Spleen (tissue), 11 donors: ENCODE data around the gene MLH3. TPM values are rescaled to one million over a fixed set of nuclear protein-coding genes. Genes with fewer than 3 reads are reported as not detected.

Experiments
- DNase-seq: peaks from one replicate; pipeline ENCODE4 v3.0.0-alpha.2; 2020
- H3K27ac ChIP-seq, 8 donors: fragments of 200-600 bp; sonication (generic) in 7 of 8; 1 replicate in 4 of 8; 2 replicates in 4 of 8; pipeline versions ENCODE4 v1.5.0 to v1.8.0; 2016 to 2021; ENCODE audit warnings: inconsistent platforms in 4 of 8, mild to moderate bottlenecking in 4 of 8, moderate library complexity in 1 of 8
- H3K27me3 ChIP-seq, 7 donors: fragments of 200-600 bp; sonication (generic) in 6 of 7; replicated peaks in 1 of 7; 1 replicate in 4 of 7; 2 replicates in 3 of 7; pipeline versions ENCODE4 v1.5.0 to v1.8.0; 2016 to 2021; ENCODE audit warnings: inconsistent platforms in 3 of 7, mild to moderate bottlenecking in 1 of 7
- H3K36me3 ChIP-seq, 6 donors: fragments of 200-600 bp; sonication (generic) in 5 of 6; 1 replicate in 4 of 6; 2 replicates in 2 of 6; pipeline versions ENCODE4 v1.5.0 to v1.8.0; 2016 to 2021; ENCODE audit warnings: inconsistent platforms in 2 of 6
- H3K4me1 ChIP-seq, 6 donors: fragments of 200-600 bp; sonication (generic) in 5 of 6; 1 replicate in 3 of 6; 2 replicates in 3 of 6; pipeline versions ENCODE4 v1.5.0 to v1.8.0; 2016 to 2021; ENCODE audit warnings: inconsistent platforms in 3 of 6
- H3K4me3 ChIP-seq, 8 donors: fragments of 200-600 bp; sonication (generic) in 7 of 8; 1 replicate in 4 of 8; 2 replicates in 4 of 8; pipeline versions ENCODE4 v1.5.0 to v1.8.0; 2016 to 2021; ENCODE audit warnings: inconsistent platforms in 4 of 8, mild to moderate bottlenecking in 4 of 8, moderate library complexity in 2 of 8
- H3K9me3 ChIP-seq, 8 donors: fragments of 200-600 bp; sonication (generic) in 7 of 8; 1 replicate in 4 of 8; 2 replicates in 4 of 8; pipeline versions ENCODE4 v1.5.0 to v1.8.0; 2016 to 2021; ENCODE audit warnings: inconsistent platforms in 4 of 8
- POLR2A ChIP-seq, 3 donors: fragments of 450-650 bp; IDR thresholded peaks; one replicate each; pipeline ENCODE4 v1.5.1; 2017; ENCODE audit warnings: antibody characterized with exemption in 3 of 3, mild to moderate bottlenecking in 1 of 3
- POLR2AphosphoS5 ChIP-seq, 3 donors: sonication (generic); formaldehyde crosslinking; IDR thresholded peaks; one replicate each; pipeline ENCODE4 v1.5.1; 2017; ENCODE audit warnings: antibody characterized with exemption in 3 of 3
- WGBS, 5 donors: extraction: QIAGEN DNeasy Blood & Tissue Kit in 3 of 5; methylation state at CpG; one replicate each; pipeline versions ENCODE4 v1.1.5 to v1.1.7; 2013 to 2018; 5-methylcytosine and 5-hydroxymethylcytosine counted together
- intact Hi-C: fragments of 100-400 bp; cut with DNase I; formaldehyde crosslinking; loops from one replicate; pipeline ENCODE4 v1.15.0; 2023; ENCODE audit warnings: low total_unique reads
- polyA plus RNA-seq, 3 donors: library from polyadenylated mRNA; stranded (reverse); fragments of 200-250 nt; gene quantifications; one replicate each; pipeline ENCODE4 v1.2.1, GENCODE V29; 2013
- total RNA-seq, 7 donors: library from RNA; depleted of rRNA in 3 of 7; stranded (reverse); fragments of >200 nt in 3 of 7; fragmentation: NEBNext Ultra II Directional in 4 of 7; extraction: Animal tissue kit (Norgen Biotek cat#: 25700) in 4 of 7; gene quantifications; one replicate each; pipeline versions ENCODE4 v1.1.0 to v1.2.1, GENCODE V29; 2016 to 2021
- TF ChIP-seq, protein P1 (sequence below), 11 experiments: fragments of 200-600 bp in 7 of 11; fragments of 450-650 bp in 4 of 11; sonication (generic) in 4 of 11; IDR thresholded peaks in 8 of 11; conservative IDR thresholded peaks in 3 of 11; 1 replicate in 7 of 11; 2 replicates in 4 of 11; pipeline versions ENCODE4 v1.4.0 to v1.8.0; 2016 to 2021; ENCODE audit warnings: antibody characterized with exemption in 11 of 11, inconsistent platforms in 4 of 11, mild to moderate bottlenecking in 1 of 11
- donor health status: healthy with polysubstance abuse.
- donor health status: DM: no; HTN: no; CAD: no; lungs with moderate emphysema.
- donor health status: DM: no; HTN: no; CAD: no.
- donor health status: Bipolar disorder and iron deficiency.
- donor health status: healthy.
- donor health status: DM: no; HTN: no; CAD: no.
- donor health status: DM: yes; HTN: yes; CAD: no.

The MLH3 gene
- total and polyA plus RNA-seq, 10 donors: 14.8 to 37.7 (median 28.6) TPM

DNA sequence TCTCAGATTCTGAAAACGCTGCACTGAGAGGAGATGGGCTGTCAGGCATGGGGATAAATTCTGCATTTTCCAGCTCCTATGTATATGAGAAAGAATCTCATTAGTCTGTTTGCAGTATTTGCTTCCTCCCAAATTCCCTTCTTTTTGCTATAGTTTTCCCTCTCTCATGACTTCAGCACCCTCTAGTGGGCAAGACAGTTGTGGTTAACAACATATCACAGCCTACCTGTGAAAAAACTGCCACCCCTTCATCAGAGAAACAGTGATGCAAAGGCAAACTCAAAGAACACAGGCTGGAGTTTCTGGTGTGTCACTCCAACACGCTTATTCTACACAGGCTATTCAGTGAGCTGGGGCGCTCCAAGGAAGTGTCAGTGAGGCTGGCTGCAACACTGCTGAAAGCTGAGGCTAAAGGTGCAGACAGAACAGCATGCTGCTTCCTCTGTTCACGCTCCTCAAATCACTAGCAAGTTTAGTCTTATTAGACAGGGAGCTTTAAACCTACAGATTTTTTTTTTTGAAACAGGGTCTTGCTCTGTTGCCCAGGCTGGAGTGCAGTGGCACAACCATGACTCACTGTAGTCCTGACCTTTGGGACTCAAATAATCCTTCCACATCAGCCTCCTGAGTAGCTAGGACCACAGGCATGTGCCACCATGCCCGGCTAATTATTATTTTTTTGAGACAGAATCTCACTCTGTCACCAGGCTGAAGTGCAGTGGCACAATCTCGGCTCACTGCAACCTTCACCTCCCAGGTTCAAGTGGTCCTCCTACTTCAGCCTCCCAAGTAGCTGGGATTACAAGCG, 37.5 kb upstream of the MLH3 start:
- Histone ChIP-seq H3K27me3 (no peaks in the 10 kb centered on the region), H3K4me1 (no peaks in the 10 kb centered on the region), H3K9me3 (no peaks in the 10 kb centered on the region), H3K27ac (no peak overlapping the region), H3K4me3 (no peak overlapping the region), H3K36me3 (peaks cover 0 to 100% (median 88%) of the 10 kb centered on the region in 6 donors)
- 76 to 83% (median 83%) methylated on average over 7 of the region's 7 CpGs for WGBS, 5 donors
- no peak for DNase-seq
- intact Hi-C loops: loop anchor here (10.0 kb wide), 2 partner anchors 144 to 224 kb away; no protein-coding TSS in a partner anchor
- TF ChIP-seq POLR2AphosphoS5 (IDR thresholded peaks at IDR 0.05) (no peak), POLR2A (IDR thresholded peaks at IDR 0.05) (no peak)
- TF ChIP-seq, protein P1, sequence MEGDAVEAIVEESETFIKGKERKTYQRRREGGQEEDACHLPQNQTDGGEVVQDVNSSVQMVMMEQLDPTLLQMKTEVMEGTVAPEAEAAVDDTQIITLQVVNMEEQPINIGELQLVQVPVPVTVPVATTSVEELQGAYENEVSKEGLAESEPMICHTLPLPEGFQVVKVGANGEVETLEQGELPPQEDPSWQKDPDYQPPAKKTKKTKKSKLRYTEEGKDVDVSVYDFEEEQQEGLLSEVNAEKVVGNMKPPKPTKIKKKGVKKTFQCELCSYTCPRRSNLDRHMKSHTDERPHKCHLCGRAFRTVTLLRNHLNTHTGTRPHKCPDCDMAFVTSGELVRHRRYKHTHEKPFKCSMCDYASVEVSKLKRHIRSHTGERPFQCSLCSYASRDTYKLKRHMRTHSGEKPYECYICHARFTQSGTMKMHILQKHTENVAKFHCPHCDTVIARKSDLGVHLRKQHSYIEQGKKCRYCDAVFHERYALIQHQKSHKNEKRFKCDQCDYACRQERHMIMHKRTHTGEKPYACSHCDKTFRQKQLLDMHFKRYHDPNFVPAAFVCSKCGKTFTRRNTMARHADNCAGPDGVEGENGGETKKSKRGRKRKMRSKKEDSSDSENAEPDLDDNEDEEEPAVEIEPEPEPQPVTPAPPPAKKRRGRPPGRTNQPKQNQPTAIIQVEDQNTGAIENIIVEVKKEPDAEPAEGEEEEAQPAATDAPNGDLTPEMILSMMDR (IDR thresholded peaks at IDR 0.05 in 8 of 11, conservative IDR thresholded peaks at IDR 0.05 in 3 of 11): peak in 10 of 11 experiments; percentile 25 to 82 (median 64)

DNA sequence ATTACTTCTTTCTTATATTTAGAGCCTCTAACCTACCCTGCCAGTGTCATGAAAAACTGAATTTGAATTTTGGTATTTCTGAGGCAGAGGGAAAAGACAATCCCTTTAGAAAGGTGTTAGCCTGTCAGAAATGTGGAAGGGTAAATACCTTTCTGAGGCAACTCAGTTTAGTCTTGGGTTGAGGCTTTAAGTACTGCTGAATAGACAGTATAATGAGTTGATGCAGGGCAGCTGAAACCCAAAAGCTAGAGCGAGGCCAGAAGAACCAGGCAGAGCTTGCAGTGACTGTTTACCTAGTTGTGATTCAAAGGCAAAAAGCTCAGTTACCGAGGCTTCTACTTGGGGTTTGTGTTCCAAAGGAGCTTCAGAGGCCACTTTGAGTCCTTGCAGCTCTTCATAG, 36.9 kb upstream of the MLH3 start:
- H3K4me3 ChIP-seq: no peak overlapping the region
- intact Hi-C loops: loop anchor here (10.0 kb wide), 2 partner anchors 143 to 223 kb away; no protein-coding TSS in a partner anchor
- 87 to 97% (median 97%) methylated on average over 2 of the region's 2 CpGs for WGBS, 5 donors

DNA sequence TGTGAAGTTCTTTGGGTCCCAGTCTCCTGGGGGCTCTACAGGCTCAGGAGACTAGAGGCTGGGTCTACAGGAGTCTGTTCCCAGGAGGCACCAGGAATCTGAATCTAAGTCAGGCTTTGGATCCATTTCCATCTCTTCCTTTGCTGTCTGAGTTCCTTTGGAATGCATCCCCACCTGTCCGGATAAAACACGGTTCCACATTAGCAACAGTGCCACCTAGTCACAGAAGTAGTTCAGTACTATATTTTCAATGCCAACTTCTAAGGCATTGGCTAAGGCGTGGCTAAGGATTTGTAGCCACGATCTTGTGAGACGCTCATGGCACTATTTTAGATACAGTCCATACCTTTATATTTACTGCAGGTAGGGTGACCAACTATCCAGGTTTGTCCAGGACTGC, 33.2 kb upstream of the MLH3 start:
- WGBS, 5 donors: 83 to 96% (median 85%) methylated on average over 5 of the region's 5 CpGs
- intact Hi-C loops: loop anchor here (10.0 kb wide), 2 partner anchors 140 to 220 kb away; no protein-coding TSS in a partner anchor

More for the DNA sequence above, 36.9 kb upstream of the MLH3 start:
- no peaks in the 10 kb centered on the region for H3K27me3 ChIP-seq
- no peak for DNase-seq
- no peaks in the 10 kb centered on the region for H3K9me3 ChIP-seq
- H3K36me3 ChIP-seq: peaks cover 0 to 100% (median 89%) of the 10 kb centered on the region in 6 donors
- no peak for TF ChIP-seq POLR2A (IDR thresholded peaks at IDR 0.05)
- TF ChIP-seq POLR2AphosphoS5 (IDR thresholded peaks at IDR 0.05): no peak
- TF ChIP-seq, protein P1 (IDR thresholded peaks at IDR 0.05 in 8 of 11, conservative IDR thresholded peaks at IDR 0.05 in 3 of 11): no peak
- H3K4me1 ChIP-seq: no peaks in the 10 kb centered on the region
- H3K27ac ChIP-seq: no peak overlapping the region

More for the DNA sequence above, 33.2 kb upstream of the MLH3 start:
- TF ChIP-seq POLR2A (IDR thresholded peaks at IDR 0.05): no peak
- TF ChIP-seq POLR2AphosphoS5 (IDR thresholded peaks at IDR 0.05): no peak
- TF ChIP-seq, protein P1 (IDR thresholded peaks at IDR 0.05 in 8 of 11, conservative IDR thresholded peaks at IDR 0.05 in 3 of 11): no peak
- H3K27me3 ChIP-seq: no peaks in the 10 kb centered on the region
- H3K36me3 ChIP-seq: peaks cover 0 to 90% (median 72%) of the 10 kb centered on the region in 6 donors
- H3K9me3 ChIP-seq: no peaks in the 10 kb centered on the region
- DNase-seq: no peak
- H3K27ac ChIP-seq: no peak overlapping the region
- H3K4me1 ChIP-seq: no peaks in the 10 kb centered on the region
- H3K4me3 ChIP-seq: no peak overlapping the region
